ENCODE results near the gene PDCD11.

Gene PDCD11

GRCh38 chr10:103439776-103440175, 43.4 kb downstream of the PDCD11 start:
- H3K4me3 ChIP-seq (ENCODE audit: low read depth, low read length), result no peak overlapping the region
- no peak for TF ChIP-seq CTCF (IDR thresholded peaks at IDR 0.05; ENCODE audit: control insufficient read depth, extremely low read depth, insufficient read depth)
- no peak for DNase-seq (ENCODE audit: low read depth)

GRCh38 chr10:103440416-103440815, 44.0 kb downstream of the PDCD11 start:
- no peak overlapping the region for H3K4me3 ChIP-seq (ENCODE audit: low read depth, low read length)
- no peak for DNase-seq (ENCODE audit: low read depth)
- no peak for TF ChIP-seq CTCF (IDR thresholded peaks at IDR 0.05; ENCODE audit: control insufficient read depth, extremely low read depth, insufficient read depth)

- DNase-seq (ENCODE audit: low read depth), result no peak
- TF ChIP-seq CTCF (IDR thresholded peaks at IDR 0.05; ENCODE audit: control insufficient read depth, extremely low read depth, insufficient read depth), result no peak
- H3K4me3 ChIP-seq (ENCODE audit: low read depth, low read length), result no peak overlapping the region
Measured at GRCh38 chr10:103441206-103441605, 44.8 kb downstream of the PDCD11 start.

- H3K4me3 ChIP-seq (ENCODE audit: low read depth, low read length), result no peak overlapping the region
- no peak for TF ChIP-seq CTCF (IDR thresholded peaks at IDR 0.05; ENCODE audit: control insufficient read depth, extremely low read depth, insufficient read depth)
- DNase-seq (ENCODE audit: low read depth), result no peak
Measured at GRCh38 chr10:103441611-103442010, 45.2 kb downstream of the PDCD11 start.

- H3K4me3 ChIP-seq (ENCODE audit: low read depth, low read length), result no peak overlapping the region
- no peak for DNase-seq (ENCODE audit: low read depth)
- no peak for TF ChIP-seq CTCF (IDR thresholded peaks at IDR 0.05; ENCODE audit: control insufficient read depth, extremely low read depth, insufficient read depth)
Measured at GRCh38 chr10:103442031-103442461, 45.6 kb downstream of the PDCD11 start.

- no peak for DNase-seq (ENCODE audit: low read depth)
- TF ChIP-seq CTCF (IDR thresholded peaks at IDR 0.05; ENCODE audit: control insufficient read depth, extremely low read depth, insufficient read depth), result no peak
- no peak overlapping the region for H3K4me3 ChIP-seq (ENCODE audit: low read depth, low read length)
Measured at GRCh38 chr10:103443475-103444185, 47.2 kb downstream of the PDCD11 start.

GRCh38 chr10:103444478-103444877, 48.1 kb downstream of the PDCD11 start:
- DNase-seq (ENCODE audit: low read depth), result no peak
- no peak overlapping the region for H3K4me3 ChIP-seq (ENCODE audit: low read depth, low read length)
- TF ChIP-seq CTCF (IDR thresholded peaks at IDR 0.05; ENCODE audit: control insufficient read depth, extremely low read depth, insufficient read depth), result no peak
